Esophagus squamous epithelium (tissue), 4 donors: Measurements from ENCODE around the gene PHF21B.

ENCODE experiments used
- POLR2A ChIP-seq, 4 donors: fragments of 450-650 bp; IDR thresholded peaks; one replicate each; pipeline ENCODE4 v1.6.1; 2017; ENCODE audit warnings: antibody characterized with exemption in 4 of 4, mild to moderate bottlenecking in 4 of 4, moderate library complexity in 3 of 4
- TF ChIP-seq, protein P1 (sequence below), 6 experiments: fragments of 450-650 bp in 4 of 6; fragments of 200-600 bp in 2 of 6; sonication (generic) in 2 of 6; IDR thresholded peaks; one replicate each; pipeline ENCODE4 v1.5.1; 2016 to 2019; ENCODE audit warnings: antibody characterized with exemption in 6 of 6, mild to moderate bottlenecking in 4 of 6, moderate library complexity in 4 of 6

DNA sequence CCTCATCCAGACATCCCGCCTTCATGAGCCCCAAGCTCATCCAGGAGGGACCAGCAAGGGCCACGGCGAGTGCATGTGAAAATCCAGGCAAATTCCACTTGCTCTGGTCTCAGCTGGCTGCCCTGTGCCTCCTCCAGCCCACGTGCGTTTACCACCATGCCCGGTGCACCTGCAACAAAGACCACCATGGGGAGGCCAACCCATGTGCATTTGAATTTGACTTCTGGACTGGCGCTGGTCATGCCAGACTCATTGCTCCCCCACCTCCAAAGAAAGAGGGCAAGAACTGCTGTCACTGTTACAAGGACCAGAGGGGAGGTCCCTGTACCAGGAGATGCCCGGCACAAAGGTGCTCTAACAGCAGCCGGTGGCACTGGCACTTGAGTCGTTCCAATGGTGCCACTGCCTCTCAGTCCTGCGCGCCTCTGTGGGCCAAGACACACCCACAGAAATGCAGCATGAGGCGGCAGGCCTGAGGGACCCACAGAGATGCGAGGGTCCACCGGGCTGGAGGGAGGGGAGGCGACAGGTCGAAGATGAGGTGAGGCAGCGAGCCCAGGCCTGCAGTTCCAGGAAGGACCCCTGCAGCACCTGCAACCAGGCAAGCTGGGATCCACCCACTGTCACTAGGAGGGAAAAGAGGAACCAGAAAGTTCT is 80.3 kb downstream of the PHF21B start:
- TF ChIP-seq, protein P1, sequence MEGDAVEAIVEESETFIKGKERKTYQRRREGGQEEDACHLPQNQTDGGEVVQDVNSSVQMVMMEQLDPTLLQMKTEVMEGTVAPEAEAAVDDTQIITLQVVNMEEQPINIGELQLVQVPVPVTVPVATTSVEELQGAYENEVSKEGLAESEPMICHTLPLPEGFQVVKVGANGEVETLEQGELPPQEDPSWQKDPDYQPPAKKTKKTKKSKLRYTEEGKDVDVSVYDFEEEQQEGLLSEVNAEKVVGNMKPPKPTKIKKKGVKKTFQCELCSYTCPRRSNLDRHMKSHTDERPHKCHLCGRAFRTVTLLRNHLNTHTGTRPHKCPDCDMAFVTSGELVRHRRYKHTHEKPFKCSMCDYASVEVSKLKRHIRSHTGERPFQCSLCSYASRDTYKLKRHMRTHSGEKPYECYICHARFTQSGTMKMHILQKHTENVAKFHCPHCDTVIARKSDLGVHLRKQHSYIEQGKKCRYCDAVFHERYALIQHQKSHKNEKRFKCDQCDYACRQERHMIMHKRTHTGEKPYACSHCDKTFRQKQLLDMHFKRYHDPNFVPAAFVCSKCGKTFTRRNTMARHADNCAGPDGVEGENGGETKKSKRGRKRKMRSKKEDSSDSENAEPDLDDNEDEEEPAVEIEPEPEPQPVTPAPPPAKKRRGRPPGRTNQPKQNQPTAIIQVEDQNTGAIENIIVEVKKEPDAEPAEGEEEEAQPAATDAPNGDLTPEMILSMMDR (IDR thresholded peaks at IDR 0.05): no peak
- no peak for TF ChIP-seq POLR2A (IDR thresholded peaks at IDR 0.05)
